GM12874 (cell line): Measurements from ENCODE around the gene SBNO2.

Experiments
- CTCF ChIP-seq: IDR thresholded peaks from 2 replicates; pipeline ENCODE4 v1.5.1; 2011; ENCODE audit warnings: low read depth, mild to moderate bottlenecking, control low read depth, low read length, moderate library complexity; ENCODE audit not compliant: insufficient read depth

The SBNO2 gene

GRCh38 chr19:1105873-1106840 is 67.9 kb downstream of the SBNO2 start:
- TF ChIP-seq CTCF = no peak

- TF ChIP-seq CTCF = no peak
These were observed 68.8 kb downstream of the SBNO2 start for GRCh38 chr19:1105008-1105872.

GRCh38 chr19:1104311-1105007 is 69.6 kb downstream of the SBNO2 start:
- TF ChIP-seq CTCF = no peak

GRCh38 chr19:1103708-1104310 is 70.3 kb downstream of the SBNO2 start, which contains the start of gene GPX4:
TSS of gene GPX4 (plus strand) at chr19:1103994. CDS start at chr19:1104044, 50 bp downstream.
- no peak for TF ChIP-seq CTCF

- TF ChIP-seq CTCF = no peak
These were observed 70.8 kb downstream of the SBNO2 start for GRCh38 chr19:1103132-1103707.

GRCh38 chr19:1102407-1103131 is 71.5 kb downstream of the SBNO2 start:
- TF ChIP-seq CTCF = no peak
